Measurements from ENCODE around the gene ATP1A2. TPM values are rescaled to one million over a fixed set of nuclear protein-coding genes. Genes with fewer than 3 reads are reported as not detected.

The ATP1A2 gene
- total and polyA plus RNA-seq, 10 of the 15 experiments (the other 5 are each of a cell fraction or from before 2014, with no cell fraction given) = 0.15 TPM; not detected in 9

GRCh38 chr1:160168016-160168415 is 52.5 kb downstream of the ATP1A2 start (continued):
- TF ChIP-seq E2F8 (IDR thresholded peaks at IDR 0.05; ENCODE audit: low read depth, partially characterized antibody) = no peak
- TF ChIP-seq WRNIP1 (IDR thresholded peaks at IDR 0.05; ENCODE audit: borderline replicate concordance, low read depth, low read length) = no peak
- no peak for TF ChIP-seq ZNF384 (IDR thresholded peaks at IDR 0.05; ENCODE audit: borderline replicate concordance, low read depth, low read length)
- TF ChIP-seq RBBP5 (conservative IDR thresholded peaks at IDR 0.05) = no peak
- no peak for TF ChIP-seq ZBTB11 (CRISPR knock-in tag; IDR thresholded peaks at IDR 0.05)
- no peak for TF ChIP-seq REST (IDR thresholded peaks at IDR 0.05; ENCODE audit: low read depth, low read length)
